ENCODE data around the gene NOTO.

- TF ChIP-seq, protein P1, sequence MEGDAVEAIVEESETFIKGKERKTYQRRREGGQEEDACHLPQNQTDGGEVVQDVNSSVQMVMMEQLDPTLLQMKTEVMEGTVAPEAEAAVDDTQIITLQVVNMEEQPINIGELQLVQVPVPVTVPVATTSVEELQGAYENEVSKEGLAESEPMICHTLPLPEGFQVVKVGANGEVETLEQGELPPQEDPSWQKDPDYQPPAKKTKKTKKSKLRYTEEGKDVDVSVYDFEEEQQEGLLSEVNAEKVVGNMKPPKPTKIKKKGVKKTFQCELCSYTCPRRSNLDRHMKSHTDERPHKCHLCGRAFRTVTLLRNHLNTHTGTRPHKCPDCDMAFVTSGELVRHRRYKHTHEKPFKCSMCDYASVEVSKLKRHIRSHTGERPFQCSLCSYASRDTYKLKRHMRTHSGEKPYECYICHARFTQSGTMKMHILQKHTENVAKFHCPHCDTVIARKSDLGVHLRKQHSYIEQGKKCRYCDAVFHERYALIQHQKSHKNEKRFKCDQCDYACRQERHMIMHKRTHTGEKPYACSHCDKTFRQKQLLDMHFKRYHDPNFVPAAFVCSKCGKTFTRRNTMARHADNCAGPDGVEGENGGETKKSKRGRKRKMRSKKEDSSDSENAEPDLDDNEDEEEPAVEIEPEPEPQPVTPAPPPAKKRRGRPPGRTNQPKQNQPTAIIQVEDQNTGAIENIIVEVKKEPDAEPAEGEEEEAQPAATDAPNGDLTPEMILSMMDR (IDR thresholded peaks at IDR 0.05): no peak
- no peak for TF ChIP-seq POLR2A (IDR thresholded peaks at IDR 0.05)
These were observed 26.0 kb upstream of the NOTO start for GRCh38 chr2:73176205-73176880.

Measured in adrenal gland (tissue), 5 donors.